NCI-H2196 treated with DMSO at 0.1 percent for 48 hours (cell line): ENCODE measurements around the gene METTL27.
"Not testable (repeated sequence)": the region's sequence is repeated elsewhere in the genome, so short reads cannot be mapped to it uniquely, and the experiment has no call there.

ENCODE experiments used
- DNase-seq: peaks from one replicate; lab custom pipeline; 2025; ENCODE audit not compliant: unreplicated experiment; lab: John Stamatoyannopoulos, UW

METTL27 gene

GRCh38 chr7:73869011-73869798 is 26.9 kb upstream of the METTL27 start:
- DNase-seq = no peak

- DNase-seq = no peak
These were observed 24.1 kb upstream of the METTL27 start for GRCh38 chr7:73866446-73866767.

- no peak for DNase-seq
These were observed 23.6 kb upstream of the METTL27 start for GRCh38 chr7:73865738-73866445.

GRCh38 chr7:73864981-73865711 is 22.8 kb upstream of the METTL27 start:
- DNase-seq = no peak

GRCh38 chr7:73861305-73861704 is 19.0 kb upstream of the METTL27 start:
- DNase-seq = no peak

GRCh38 chr7:73860859-73861258 is 18.5 kb upstream of the METTL27 start, which contains the start of gene TMEM270:
Gene TMEM270 (plus strand): TSS chr7:73861159. CDS start chr7:73861195, 36 bp downstream.
- DNase-seq = no peak

GRCh38 chr7:73858807-73859206 is 16.5 kb upstream of the METTL27 start:
- no peak for DNase-seq

- DNase-seq = no peak
These were observed 14.6 kb upstream of the METTL27 start for GRCh38 chr7:73856941-73857340.

GRCh38 chr7:73852500-73852899 is 10.2 kb upstream of the METTL27 start:
- no peak for DNase-seq

GRCh38 chr7:73851410-73852338 is 9.4 kb upstream of the METTL27 start:
- DNase-seq = no peak

- DNase-seq = no peak
These were observed 8.5 kb upstream of the METTL27 start for GRCh38 chr7:73850781-73851207.

GRCh38 chr7:73847941-73848723 is 5.8 kb upstream of the METTL27 start:
- no peak for DNase-seq

- DNase-seq = not testable (repeated sequence)
These were observed 3.4 kb upstream of the METTL27 start for GRCh38 chr7:73845701-73846195.

GRCh38 chr7:73844848-73845460 is 2.6 kb upstream of the METTL27 start:
- DNase-seq = no peak

GRCh38 chr7:73844131-73844547 is 1.8 kb upstream of the METTL27 start:
- no peak for DNase-seq

- DNase-seq = no peak
These were observed 638 bp downstream of the METTL27 start for GRCh38 chr7:73841689-73842066.

GRCh38 chr7:73840715-73841379 is 1.5 kb downstream of the METTL27 start:
- no peak for DNase-seq

GRCh38 chr7:73839743-73840714 is 2.3 kb downstream of the METTL27 start:
- no peak for DNase-seq
